ENCODE data around the gene LKAAEAR1. TPM values are rescaled to one million over a fixed set of nuclear protein-coding genes. Genes with fewer than 3 reads are reported as not detected.

The LKAAEAR1 gene
- total RNA-seq, 1 experiment from 2014 or later = 9.9 TPM

- no peak overlapping the region for H3K4me3 ChIP-seq
- H3K27me3 ChIP-seq = no peaks in the 10 kb centered on the region; the same call in 1 of the 2 replicates
- no peak for DNase-seq
Measured at GRCh38 chr20:64041040-64041780, 43.0 kb downstream of the LKAAEAR1 start.

GRCh38 chr20:64040231-64041039 lies 43.8 kb downstream of the LKAAEAR1 start:
- DNase-seq = no peak
- H3K27me3 ChIP-seq = no peaks in the 10 kb centered on the region; the same call in 1 of the 2 replicates
- no peaks in the 10 kb centered on the region for H3K36me3 ChIP-seq
- H3K4me3 ChIP-seq = no peak overlapping the region
- no peaks in the 10 kb centered on the region for H3K9me3 ChIP-seq

More at GRCh38 chr20:64041040-64041780, 43.0 kb downstream of the LKAAEAR1 start:
- H3K9me3 ChIP-seq = no peaks in the 10 kb centered on the region
- no peaks in the 10 kb centered on the region for H3K36me3 ChIP-seq

DNA sequence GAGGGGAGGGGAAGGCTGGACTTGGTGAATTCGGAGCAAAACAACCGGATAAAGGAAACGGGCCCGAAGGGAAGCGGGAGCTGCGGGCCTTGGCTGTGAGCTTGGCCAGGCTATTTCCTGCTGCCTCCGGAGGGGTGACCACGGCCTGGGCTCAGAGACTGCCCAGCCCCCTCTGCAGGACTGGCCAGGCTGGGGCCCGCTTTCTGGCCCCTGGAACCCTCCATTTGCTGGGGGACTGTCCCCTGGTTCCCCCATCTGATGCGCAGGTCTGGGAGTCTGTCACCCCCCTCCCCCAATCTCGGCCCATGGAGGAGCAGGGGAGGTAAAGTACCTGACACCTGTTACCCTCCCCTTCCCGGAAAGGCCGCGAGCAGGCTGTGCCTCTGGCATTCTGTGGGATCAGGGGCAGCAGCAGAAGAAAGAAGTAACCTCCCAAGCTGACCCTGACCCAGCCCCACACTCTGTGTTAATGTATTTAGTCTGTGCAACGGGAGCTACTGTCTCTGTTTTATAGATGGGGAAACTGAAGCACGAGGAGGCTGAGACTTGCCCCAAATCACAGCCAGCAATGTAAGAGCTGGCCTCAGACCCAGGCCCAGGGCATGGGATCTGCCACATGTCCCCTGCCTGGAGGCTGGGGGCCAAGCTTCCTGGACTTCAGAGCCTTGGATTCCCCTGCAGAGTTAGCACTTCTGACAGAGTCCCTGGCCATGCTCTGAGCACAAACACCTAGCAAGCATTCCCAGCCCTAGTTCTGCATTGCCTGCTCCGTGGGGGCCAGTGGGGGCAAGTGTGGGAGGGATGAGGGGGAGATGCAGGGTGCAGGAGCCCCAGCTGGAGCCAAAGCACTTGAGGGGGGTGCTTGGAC lies 44.7 kb downstream of the LKAAEAR1 start:
- Histone ChIP-seq H3K36me3 (0 out of 2 replicates have a peak, but pooled peaks cover 5% of the 10 kb centered on the region), H3K4me3 (peak overlapping the region; percentile 48), H3K9me3 (no peaks in the 10 kb centered on the region), H3K27me3 (no peaks in the 10 kb centered on the region; the same call in 1 of the 2 replicates)
- no peak for DNase-seq

GRCh38 chr20:64038565-64039292 lies 45.5 kb downstream of the LKAAEAR1 start:
- peak overlapping the region; percentile 48 for H3K4me3 ChIP-seq
- DNase-seq = peak; percentile 75
- H3K9me3 ChIP-seq = no peaks in the 10 kb centered on the region
- no peaks in the 10 kb centered on the region; the same call in 1 of the 2 replicates for H3K27me3 ChIP-seq
- H3K36me3 ChIP-seq = peaks cover 11% of the 10 kb centered on the region; the same call in 1 of the 2 replicates

DNA sequence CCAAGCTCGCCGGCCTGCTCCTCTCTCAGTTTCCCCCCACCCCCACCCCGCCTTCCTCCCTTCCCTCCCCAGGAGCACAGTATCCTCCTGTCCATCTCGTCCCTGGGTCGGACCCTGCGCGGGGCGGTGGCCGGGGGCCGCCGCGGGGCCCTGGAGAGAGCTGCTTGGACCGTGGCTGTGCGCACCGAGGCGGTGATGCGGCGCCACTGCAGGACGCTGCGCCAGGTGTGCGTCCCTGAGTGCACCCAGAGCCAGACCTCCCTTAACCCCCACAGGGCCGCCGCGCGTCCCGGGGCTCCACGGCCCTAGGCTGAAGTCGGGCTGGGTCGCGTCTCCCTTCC lies 46.0 kb downstream of the LKAAEAR1 start:
- Histone ChIP-seq H3K4me3 (no peak overlapping the region), H3K9me3 (no peaks in the 10 kb centered on the region), H3K36me3 (peaks cover 11% of the 10 kb centered on the region), H3K27me3 (no peaks in the 10 kb centered on the region; the same call in 1 of the 2 replicates)
- no peak for DNase-seq

- Histone ChIP-seq H3K9me3 (no peaks in the 10 kb centered on the region), H3K36me3 (peaks cover 12% of the 10 kb centered on the region), H3K27me3 (no peaks in the 10 kb centered on the region; the same call in 1 of the 2 replicates), H3K4me3 (no peak overlapping the region)
- DNase-seq = no peak
Measured at GRCh38 chr20:64037498-64038213, 46.5 kb downstream of the LKAAEAR1 start.

- H3K36me3 ChIP-seq = peaks cover 17% of the 10 kb centered on the region
- no peak overlapping the region for H3K4me3 ChIP-seq
- no peaks in the 10 kb centered on the region; the same call in 1 of the 2 replicates for H3K27me3 ChIP-seq
- no peak for DNase-seq
- no peaks in the 10 kb centered on the region for H3K9me3 ChIP-seq
Measured at GRCh38 chr20:64037199-64037497, 47.0 kb downstream of the LKAAEAR1 start.

- Histone ChIP-seq H3K9me3 (no peaks in the 10 kb centered on the region), H3K36me3 (peaks cover 21% of the 10 kb centered on the region), H3K4me3 (no peak overlapping the region), H3K27me3 (no peaks in the 10 kb centered on the region)
- DNase-seq = no peak
Measured at GRCh38 chr20:64036346-64037198, 47.6 kb downstream of the LKAAEAR1 start.

GRCh38 chr20:64035933-64036345 lies 48.3 kb downstream of the LKAAEAR1 start, which contains the start of gene C20orf204:
Gene C20orf204, plus strand, starts transcription at chr20:64036182. Its CDS starts 142 bp downstream, at chr20:64036324.
- no peak within 1 kb of the TSS for H3K4me3 ChIP-seq
- no peaks in the 10 kb centered on the region for H3K27me3 ChIP-seq
- DNase-seq = no peak
- peaks cover 22% of the 10 kb centered on the region for H3K36me3 ChIP-seq
- no peaks in the 10 kb centered on the region for H3K9me3 ChIP-seq

- H3K27me3 ChIP-seq = no peaks in the 10 kb centered on the region
- H3K9me3 ChIP-seq = no peaks in the 10 kb centered on the region
- H3K4me3 ChIP-seq = no peak overlapping the region
- H3K36me3 ChIP-seq = peaks cover 29% of the 10 kb centered on the region
- no peak for DNase-seq
Measured at GRCh38 chr20:64035066-64035932, 48.9 kb downstream of the LKAAEAR1 start.

GRCh38 chr20:64033981-64034493 lies 50.2 kb downstream of the LKAAEAR1 start:
- H3K36me3 ChIP-seq = peaks cover 37% of the 10 kb centered on the region
- DNase-seq = no peak
- no peak overlapping the region for H3K4me3 ChIP-seq
- H3K27me3 ChIP-seq = no peaks in the 10 kb centered on the region
- no peaks in the 10 kb centered on the region for H3K9me3 ChIP-seq
